Nephron (organoid): ENCODE results near the gene PRM2.

Source experiments
- H3K27ac Mint-ChIP-seq, 3 experiments: 2 replicates each; pipeline ENCODE4 v1.8.0; 2020; ENCODE audit warnings: mixed read lengths in 3 of 3, mild to moderate bottlenecking in 2 of 3, moderate library complexity in 1 of 3
- H3K27me3 Mint-ChIP-seq: 2 replicates; pipeline ENCODE4 v1.8.0; 2021; ENCODE audit warnings: low read depth, mild to moderate bottlenecking, moderate library complexity, mixed read lengths
- H3K36me3 Mint-ChIP-seq: 2 replicates; pipeline ENCODE4 v1.8.0; 2020; ENCODE audit warnings: low read depth, mixed read lengths
- H3K4me1 Mint-ChIP-seq: 2 replicates; pipeline ENCODE4 v1.8.0; 2020; ENCODE audit warnings: mixed read lengths
- H3K4me3 Mint-ChIP-seq, 3 experiments: 2 replicates each; pipeline ENCODE4 v1.8.0; 2020; ENCODE audit warnings: mild to moderate bottlenecking in 3 of 3, mixed read lengths in 3 of 3, moderate library complexity in 2 of 3
- H3K9me3 Mint-ChIP-seq: 2 replicates; pipeline ENCODE4 v1.8.0; 2020; ENCODE audit warnings: mixed read lengths
- CTCF ChIP-seq, 3 experiments: fragments of 200-600 bp; sonication (generic); IDR thresholded peaks; one replicate each; pipeline ENCODE4 v1.5.0; 2021; ENCODE audit warnings: antibody characterized with exemption in 3 of 3; ENCODE audit not compliant: unreplicated experiment in 3 of 3

The PRM2 gene

GRCh38 chr16:11309895-11310633, 33.8 kb upstream of the PRM2 start:
- Mint-ChIP-seq H3K4me1 (peaks cover 19% of the 10 kb centered on the region), H3K27ac (peak overlapping the region in 2 of 3 experiments; percentile 21 to 90), H3K36me3 (no peaks in the 10 kb centered on the region), H3K9me3 (no peaks in the 10 kb centered on the region), H3K4me3 (no peak overlapping the region), H3K27me3 (peaks cover 4% of the 10 kb centered on the region)
- no peak for TF ChIP-seq CTCF (IDR thresholded peaks at IDR 0.05; ENCODE audit: unreplicated experiment in 3 of 3)

GRCh38 chr16:11308493-11309283, 32.4 kb upstream of the PRM2 start:
- no peaks in the 10 kb centered on the region for H3K9me3 Mint-ChIP-seq
- no peak overlapping the region for H3K4me3 Mint-ChIP-seq
- H3K36me3 Mint-ChIP-seq = no peaks in the 10 kb centered on the region
- peaks cover 14% of the 10 kb centered on the region for H3K4me1 Mint-ChIP-seq
- no peak for TF ChIP-seq CTCF (IDR thresholded peaks at IDR 0.05; ENCODE audit: unreplicated experiment in 3 of 3)
- peak overlapping the region; percentile 49 to 76 (median 55) for H3K27ac Mint-ChIP-seq
- H3K27me3 Mint-ChIP-seq = peaks cover 4% of the 10 kb centered on the region

- H3K4me3 Mint-ChIP-seq = no peak overlapping the region
- no peaks in the 10 kb centered on the region for H3K36me3 Mint-ChIP-seq
- H3K27me3 Mint-ChIP-seq = peaks cover 4% of the 10 kb centered on the region
- no peak for TF ChIP-seq CTCF (IDR thresholded peaks at IDR 0.05; ENCODE audit: unreplicated experiment in 3 of 3)
- H3K4me1 Mint-ChIP-seq = peaks cover 16% of the 10 kb centered on the region
- H3K27ac Mint-ChIP-seq = peak overlapping the region; percentile 28 to 55 (median 49)
- H3K9me3 Mint-ChIP-seq = no peaks in the 10 kb centered on the region
Measured at GRCh38 chr16:11307639-11308492, 31.6 kb upstream of the PRM2 start.

GRCh38 chr16:11306997-11307638, 30.8 kb upstream of the PRM2 start:
- Mint-ChIP-seq H3K27ac (peak overlapping the region in 1 of 3 experiments; percentile 51), H3K9me3 (no peaks in the 10 kb centered on the region)

More at GRCh38 chr16:11306997-11307638, 30.8 kb upstream of the PRM2 start:
- TF ChIP-seq CTCF (IDR thresholded peaks at IDR 0.05; ENCODE audit: unreplicated experiment in 3 of 3) = no peak
- Mint-ChIP-seq H3K4me3 (no peak overlapping the region), H3K27me3 (peaks cover 4% of the 10 kb centered on the region), H3K36me3 (no peaks in the 10 kb centered on the region), H3K4me1 (peaks cover 13% of the 10 kb centered on the region)
